HG03457 (cell line): ENCODE measurements around the gene CSNK1D.
"Not testable (repeated sequence)": the region's sequence is repeated elsewhere in the genome, so short reads cannot be mapped to it uniquely, and the experiment has no call there.

Source experiments
- ATAC-seq: cut with Tn5 transposase; IDR thresholded peaks from one replicate; pipeline ENCODE4 v1.9.1; 2021; ENCODE audit warnings: moderate number of reproducible peaks; ENCODE audit not compliant: unreplicated experiment

The CSNK1D gene

GRCh38 chr17:82275326-82275725 is 1.8 kb upstream of the CSNK1D start:
- ATAC-seq = no peak

- no peak for ATAC-seq
Measured at GRCh38 chr17:82274134-82275020, 877 bp upstream of the CSNK1D start.

GRCh38 chr17:82272495-82273326 is 789 bp downstream of the CSNK1D start:
- no peak for ATAC-seq

GRCh38 chr17:82271401-82271800 is 2.1 kb downstream of the CSNK1D start:
- no peak for ATAC-seq

- no peak for ATAC-seq
Measured at GRCh38 chr17:82270651-82271050, 2.8 kb downstream of the CSNK1D start.

- ATAC-seq = no peak
Measured at GRCh38 chr17:82269882-82270500, 3.5 kb downstream of the CSNK1D start.

GRCh38 chr17:82269138-82269881 is 4.2 kb downstream of the CSNK1D start:
- no peak for ATAC-seq

GRCh38 chr17:82267575-82268379 is 5.7 kb downstream of the CSNK1D start:
- ATAC-seq = no peak

- ATAC-seq = no peak
Measured at GRCh38 chr17:82266142-82266541, 7.4 kb downstream of the CSNK1D start.

GRCh38 chr17:82263641-82264040 is 9.9 kb downstream of the CSNK1D start:
- no peak for ATAC-seq

- no peak for ATAC-seq
Measured at GRCh38 chr17:82262344-82262743, 11.2 kb downstream of the CSNK1D start.

GRCh38 chr17:82259972-82260961 is 13.2 kb downstream of the CSNK1D start:
- not testable (repeated sequence) for ATAC-seq

GRCh38 chr17:82258555-82258954 is 14.9 kb downstream of the CSNK1D start:
- no peak for ATAC-seq

GRCh38 chr17:82257473-82257872 is 16.0 kb downstream of the CSNK1D start:
- ATAC-seq = no peak

GRCh38 chr17:82256242-82256885 is 17.1 kb downstream of the CSNK1D start:
- no peak for ATAC-seq

GRCh38 chr17:82255402-82255972 is 18.0 kb downstream of the CSNK1D start:
- no peak for ATAC-seq

- not testable (repeated sequence) for ATAC-seq
Measured at GRCh38 chr17:82254746-82255145, 18.8 kb downstream of the CSNK1D start.

- not testable (repeated sequence) for ATAC-seq
Measured at GRCh38 chr17:82254096-82254495, 19.4 kb downstream of the CSNK1D start.
